DND-41 (cell line): ENCODE measurements around the gene CHMP1A.

Experiments used
- ATAC-seq: fragments of 200-7000 bp; cut with Tn5 transposase; 3 replicates; pipeline ENCODE4 v1.9.1; 2021; ENCODE audit warnings: low read depth; ENCODE audit not compliant: insufficient read depth
- DNase-seq: peaks from one replicate; pipeline ENCODE4 v3.0.0-alpha.2; 2020
- H2AFZ ChIP-seq: 2 replicates; pipeline ENCODE4 v1.6.0; 2012; ENCODE audit warnings: low read depth, low read length
- H3K27ac ChIP-seq: 2 replicates; pipeline ENCODE4 v1.5.1; 2012; ENCODE audit warnings: low read length, inconsistent platforms
- H3K27me3 ChIP-seq: fragments of 200-600 bp; sonication (generic); 2 replicates; pipeline ENCODE4 v1.6.0; 2012; ENCODE audit warnings: low read length, mild to moderate bottlenecking, inconsistent platforms; ENCODE audit not compliant: insufficient read depth, poor library complexity
- H3K36me3 ChIP-seq: 2 replicates; pipeline ENCODE4 v1.5.1; 2012; ENCODE audit warnings: low read length, inconsistent platforms; ENCODE audit not compliant: insufficient read depth
- H3K4me1 ChIP-seq: 2 replicates; pipeline ENCODE4 v1.5.1; 2012; ENCODE audit warnings: mild to moderate bottlenecking, low read length; ENCODE audit not compliant: insufficient read depth
- H3K4me2 ChIP-seq: 2 replicates; pipeline ENCODE4 v1.6.0; 2012; ENCODE audit warnings: mild to moderate bottlenecking, moderate library complexity, low read length, inconsistent platforms; ENCODE audit not compliant: insufficient read depth
- H3K4me3 ChIP-seq, 2 experiments: fragments of 200-600 bp in 1 of 2; shearing (Covaris generic) in 1 of 2; 2 replicates each; pipeline ENCODE4 v1.5.1; 2012 to 2016; ENCODE audit warnings: inconsistent platforms in 2 of 2, low read length in 2 of 2, mild to moderate bottlenecking in 2 of 2, low read depth in 1 of 2, moderate library complexity in 1 of 2
- H3K79me2 ChIP-seq: 2 replicates; pipeline ENCODE4 v1.6.0; 2012; ENCODE audit warnings: low read length, inconsistent platforms; ENCODE audit not compliant: insufficient read depth
- H3K9ac ChIP-seq: 2 replicates; pipeline ENCODE4 v1.6.0; 2012; ENCODE audit warnings: low read depth, mild to moderate bottlenecking, inconsistent platforms, low read length, moderate library complexity
- H3K9me3 ChIP-seq: 2 replicates; pipeline ENCODE4 v1.5.1; 2012; ENCODE audit warnings: low read length, moderate library complexity, mild to moderate bottlenecking, inconsistent platforms; ENCODE audit not compliant: insufficient read depth, severe bottlenecking
- H4K20me1 ChIP-seq: 2 replicates; pipeline ENCODE4 v1.6.0; 2012; ENCODE audit warnings: low read length; ENCODE audit not compliant: insufficient read depth
- EZH2 ChIP-seq: IDR thresholded peaks from 3 replicates; pipeline ENCODE4 v1.6.1; 2012; ENCODE audit warnings: borderline replicate concordance, low read depth, mild to moderate bottlenecking, moderate library complexity, low read length, inconsistent platforms; ENCODE audit not compliant: severe bottlenecking
- TF ChIP-seq, protein P1 (sequence below): IDR thresholded peaks from 2 replicates; pipeline ENCODE4 v1.5.1; 2012; ENCODE audit warnings: borderline replicate concordance, low read length, moderate library complexity, mild to moderate bottlenecking; ENCODE audit not compliant: poor library complexity, severe bottlenecking; ENCODE audit errors: extremely low read depth

Gene CHMP1A

DNA sequence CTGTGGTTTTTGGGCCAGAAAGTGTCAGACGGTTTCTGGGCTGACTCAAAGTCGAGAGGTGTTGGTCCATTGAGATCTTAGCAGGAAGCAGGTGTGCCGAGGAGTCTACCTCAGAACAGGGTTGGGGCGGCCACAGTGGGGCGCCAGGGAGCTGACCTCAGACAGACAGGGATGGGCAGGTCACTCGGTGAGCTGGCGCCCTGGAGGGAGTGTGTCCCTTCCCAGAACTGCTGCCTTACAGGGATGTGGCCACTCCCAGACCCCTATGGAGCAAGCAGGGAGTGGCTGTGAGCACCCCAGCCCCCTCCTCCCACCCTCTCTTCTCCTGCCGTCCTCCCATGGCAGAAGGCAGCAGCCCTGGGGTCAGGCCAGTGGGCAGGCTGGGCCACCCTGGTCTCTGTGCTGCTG is 58.1 kb downstream of the CHMP1A start:
- Histone ChIP-seq H3K27ac (no peak overlapping the region; the same call in 1 of the 2 replicates), H3K27me3 (no peaks in the 10 kb centered on the region), H3K4me1 (peaks cover 21% of the 10 kb centered on the region), H3K79me2 (no peaks in the 10 kb centered on the region), H3K4me2 (no peak overlapping the region), H4K20me1 (0 out of 2 replicates have a peak, but pooled peaks cover 3% of the 10 kb centered on the region), H3K9me3 (no peaks in the 10 kb centered on the region), H3K4me3 (no peak overlapping the region), H3K9ac (no peak overlapping the region), H2AFZ (no peak overlapping the region), H3K36me3 (peaks cover 9% of the 10 kb centered on the region)
- peak; percentile 56 for DNase-seq
- peak; percentile 39 for ATAC-seq
- TF ChIP-seq, protein P1, sequence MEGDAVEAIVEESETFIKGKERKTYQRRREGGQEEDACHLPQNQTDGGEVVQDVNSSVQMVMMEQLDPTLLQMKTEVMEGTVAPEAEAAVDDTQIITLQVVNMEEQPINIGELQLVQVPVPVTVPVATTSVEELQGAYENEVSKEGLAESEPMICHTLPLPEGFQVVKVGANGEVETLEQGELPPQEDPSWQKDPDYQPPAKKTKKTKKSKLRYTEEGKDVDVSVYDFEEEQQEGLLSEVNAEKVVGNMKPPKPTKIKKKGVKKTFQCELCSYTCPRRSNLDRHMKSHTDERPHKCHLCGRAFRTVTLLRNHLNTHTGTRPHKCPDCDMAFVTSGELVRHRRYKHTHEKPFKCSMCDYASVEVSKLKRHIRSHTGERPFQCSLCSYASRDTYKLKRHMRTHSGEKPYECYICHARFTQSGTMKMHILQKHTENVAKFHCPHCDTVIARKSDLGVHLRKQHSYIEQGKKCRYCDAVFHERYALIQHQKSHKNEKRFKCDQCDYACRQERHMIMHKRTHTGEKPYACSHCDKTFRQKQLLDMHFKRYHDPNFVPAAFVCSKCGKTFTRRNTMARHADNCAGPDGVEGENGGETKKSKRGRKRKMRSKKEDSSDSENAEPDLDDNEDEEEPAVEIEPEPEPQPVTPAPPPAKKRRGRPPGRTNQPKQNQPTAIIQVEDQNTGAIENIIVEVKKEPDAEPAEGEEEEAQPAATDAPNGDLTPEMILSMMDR = peak; percentile 59
- no peak for TF ChIP-seq EZH2

DNA sequence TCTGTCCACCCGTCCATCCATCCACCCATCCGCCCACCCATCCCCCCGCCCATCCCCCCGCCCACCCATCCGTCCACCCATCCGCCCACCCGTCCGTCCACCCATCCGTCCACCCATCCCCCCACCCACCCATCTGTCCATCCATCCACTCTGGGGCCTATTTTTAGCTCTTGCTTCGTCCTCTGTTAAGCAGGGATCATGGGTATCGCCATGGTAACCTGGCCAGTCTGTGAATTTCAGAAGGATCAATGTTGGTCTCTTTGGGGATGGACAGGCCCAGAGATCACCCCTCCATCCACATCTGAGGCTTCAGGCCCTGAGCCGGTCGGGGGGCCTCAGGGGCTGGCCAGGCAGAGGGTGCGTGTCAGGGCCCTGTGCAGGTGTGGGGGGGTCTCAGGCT is 59.3 kb downstream of the CHMP1A start:
- Histone ChIP-seq H3K4me3 (no peak overlapping the region), H3K79me2 (no peaks in the 10 kb centered on the region), H2AFZ (no peak overlapping the region), H3K27ac (no peak overlapping the region), H3K9me3 (no peaks in the 10 kb centered on the region), H4K20me1 (0 out of 2 replicates have a peak, but pooled peaks cover 3% of the 10 kb centered on the region), H3K27me3 (no peaks in the 10 kb centered on the region), H3K4me1 (peaks cover 29% of the 10 kb centered on the region), H3K36me3 (peaks cover 9% of the 10 kb centered on the region), H3K4me2 (no peak overlapping the region), H3K9ac (no peak overlapping the region)
- DNase-seq (no peak), ATAC-seq (no peak)
- TF ChIP-seq, protein P1 = no peak
- TF ChIP-seq EZH2 = no peak

DNA sequence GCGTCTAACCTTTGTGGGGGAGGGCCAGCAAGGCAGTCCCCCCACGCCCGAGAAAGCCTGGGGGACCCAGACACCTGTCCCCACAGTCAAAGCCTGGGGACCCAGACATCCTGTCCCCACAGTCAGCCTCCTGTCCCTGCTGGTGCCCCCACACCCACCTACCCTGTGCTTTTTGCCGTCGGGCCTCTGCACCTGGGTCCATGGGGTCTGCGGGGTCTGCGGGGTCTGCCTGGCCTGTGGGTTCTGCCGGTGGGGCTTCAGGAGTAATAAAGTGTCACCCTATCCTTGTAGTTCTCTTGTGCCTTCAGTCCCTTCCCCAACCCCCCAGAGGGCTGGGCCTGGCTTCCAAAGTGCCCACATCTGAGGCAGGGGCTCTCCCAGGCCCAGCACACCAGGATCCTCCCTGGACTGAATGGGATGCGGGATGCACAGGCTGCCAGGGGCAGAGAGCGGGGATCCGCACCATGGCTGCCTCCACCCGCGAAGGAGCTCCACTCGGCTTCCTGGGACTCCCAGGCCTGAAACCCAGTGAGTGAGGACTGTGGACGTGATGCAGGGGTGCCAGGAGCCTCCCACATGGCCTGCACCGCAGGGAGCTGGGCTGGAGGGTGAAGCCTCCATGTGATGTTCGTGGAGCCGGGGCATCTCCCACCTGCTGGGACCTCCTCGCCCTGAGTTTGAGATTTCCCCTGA is 60.4 kb downstream of the CHMP1A start:
- H3K27me3 ChIP-seq = no peaks in the 10 kb centered on the region
- H3K27ac ChIP-seq = no peak overlapping the region
- H3K36me3 ChIP-seq = peaks cover 9% of the 10 kb centered on the region
- H3K9ac ChIP-seq = no peak overlapping the region
- H4K20me1 ChIP-seq = no peaks in the 10 kb centered on the region
- no peak overlapping the region for H3K4me2 ChIP-seq
- no peak overlapping the region for H3K4me3 ChIP-seq
- no peak for ATAC-seq
- peaks cover 18% of the 10 kb centered on the region for H3K4me1 ChIP-seq
- no peaks in the 10 kb centered on the region for H3K79me2 ChIP-seq
- no peak overlapping the region for H2AFZ ChIP-seq
- TF ChIP-seq, protein P1 = no peak
- no peak for TF ChIP-seq EZH2
- H3K9me3 ChIP-seq = no peaks in the 10 kb centered on the region
- no peak for DNase-seq
